ENCODE data around the gene PPP1R26.

Gene PPP1R26

DNA sequence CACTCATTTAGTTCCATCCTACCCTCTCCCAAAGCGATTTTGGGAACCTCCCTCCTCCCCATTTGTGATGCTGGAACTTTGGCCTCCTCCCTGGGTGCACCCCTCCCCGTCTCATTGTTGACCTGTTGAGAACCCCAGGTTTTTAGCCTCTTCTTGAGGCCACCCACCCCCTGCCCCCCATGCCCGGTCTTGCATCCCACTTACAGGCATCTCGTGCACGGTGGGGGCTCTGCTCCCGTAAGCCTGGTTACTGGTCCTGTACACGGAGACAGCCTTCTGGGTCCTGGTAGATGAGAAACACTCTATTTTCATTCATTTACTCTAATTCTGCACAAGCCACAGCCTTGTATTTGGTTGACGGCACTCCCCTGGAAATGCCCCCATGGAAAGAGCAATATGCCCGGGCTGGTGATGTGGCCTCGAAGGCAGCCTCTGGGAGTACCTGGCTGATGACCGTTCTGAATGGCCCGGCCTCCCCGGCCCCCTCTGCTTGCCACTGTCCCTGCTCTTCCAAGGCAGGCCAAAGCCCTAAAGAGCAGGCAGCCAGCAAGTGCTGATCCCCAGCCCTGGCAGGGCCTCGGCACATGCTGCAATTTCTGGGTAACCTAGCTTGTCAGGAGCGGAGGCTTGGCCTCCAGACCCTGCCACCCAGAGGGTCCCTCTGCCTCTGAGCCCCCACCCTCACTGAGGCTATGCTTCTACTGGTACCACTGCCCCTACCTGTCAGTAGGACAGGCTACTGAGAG lies 19.0 kb downstream of the PPP1R26 start:
- ATAC-seq (ENCODE audit: insufficient read depth, low read depth) (no peak), DNase-seq (no peak)
- Histone ChIP-seq H3K27ac (ENCODE audit: low read length) (no peak overlapping the region), H3K4me1 (ENCODE audit: insufficient read depth, low read length) (peaks cover 30% of the 10 kb centered on the region), H3K9me3 (ENCODE audit: insufficient read depth, low read length, severe bottlenecking) (no peaks in the 10 kb centered on the region), H3K27me3 (ENCODE audit: insufficient read depth, low read length, poor library complexity) (peaks cover 2% of the 10 kb centered on the region), H3K9ac (ENCODE audit: low read depth, low read length) (no peak overlapping the region), H3K4me3 (ENCODE audit: low read depth in 1 of 2, low read length in 2 of 2) (no peak overlapping the region), H3K79me2 (ENCODE audit: insufficient read depth, low read length) (peaks cover 24% of the 10 kb centered on the region), H4K20me1 (ENCODE audit: insufficient read depth, low read length) (peaks cover 32% of the 10 kb centered on the region), H3K4me2 (ENCODE audit: insufficient read depth, low read length) (no peak overlapping the region), H2AFZ (ENCODE audit: low read depth, low read length) (no peak overlapping the region), H3K36me3 (ENCODE audit: insufficient read depth, low read length) (peaks cover 20% of the 10 kb centered on the region)
- no peak for TF ChIP-seq EZH2 (IDR thresholded peaks at IDR 0.05; ENCODE audit: borderline replicate concordance, low read depth, low read length, severe bottlenecking)
- TF ChIP-seq, protein P1, sequence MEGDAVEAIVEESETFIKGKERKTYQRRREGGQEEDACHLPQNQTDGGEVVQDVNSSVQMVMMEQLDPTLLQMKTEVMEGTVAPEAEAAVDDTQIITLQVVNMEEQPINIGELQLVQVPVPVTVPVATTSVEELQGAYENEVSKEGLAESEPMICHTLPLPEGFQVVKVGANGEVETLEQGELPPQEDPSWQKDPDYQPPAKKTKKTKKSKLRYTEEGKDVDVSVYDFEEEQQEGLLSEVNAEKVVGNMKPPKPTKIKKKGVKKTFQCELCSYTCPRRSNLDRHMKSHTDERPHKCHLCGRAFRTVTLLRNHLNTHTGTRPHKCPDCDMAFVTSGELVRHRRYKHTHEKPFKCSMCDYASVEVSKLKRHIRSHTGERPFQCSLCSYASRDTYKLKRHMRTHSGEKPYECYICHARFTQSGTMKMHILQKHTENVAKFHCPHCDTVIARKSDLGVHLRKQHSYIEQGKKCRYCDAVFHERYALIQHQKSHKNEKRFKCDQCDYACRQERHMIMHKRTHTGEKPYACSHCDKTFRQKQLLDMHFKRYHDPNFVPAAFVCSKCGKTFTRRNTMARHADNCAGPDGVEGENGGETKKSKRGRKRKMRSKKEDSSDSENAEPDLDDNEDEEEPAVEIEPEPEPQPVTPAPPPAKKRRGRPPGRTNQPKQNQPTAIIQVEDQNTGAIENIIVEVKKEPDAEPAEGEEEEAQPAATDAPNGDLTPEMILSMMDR (IDR thresholded peaks at IDR 0.05; ENCODE audit: borderline replicate concordance, extremely low read depth, low read length, poor library complexity, severe bottlenecking), result no peak

DNA sequence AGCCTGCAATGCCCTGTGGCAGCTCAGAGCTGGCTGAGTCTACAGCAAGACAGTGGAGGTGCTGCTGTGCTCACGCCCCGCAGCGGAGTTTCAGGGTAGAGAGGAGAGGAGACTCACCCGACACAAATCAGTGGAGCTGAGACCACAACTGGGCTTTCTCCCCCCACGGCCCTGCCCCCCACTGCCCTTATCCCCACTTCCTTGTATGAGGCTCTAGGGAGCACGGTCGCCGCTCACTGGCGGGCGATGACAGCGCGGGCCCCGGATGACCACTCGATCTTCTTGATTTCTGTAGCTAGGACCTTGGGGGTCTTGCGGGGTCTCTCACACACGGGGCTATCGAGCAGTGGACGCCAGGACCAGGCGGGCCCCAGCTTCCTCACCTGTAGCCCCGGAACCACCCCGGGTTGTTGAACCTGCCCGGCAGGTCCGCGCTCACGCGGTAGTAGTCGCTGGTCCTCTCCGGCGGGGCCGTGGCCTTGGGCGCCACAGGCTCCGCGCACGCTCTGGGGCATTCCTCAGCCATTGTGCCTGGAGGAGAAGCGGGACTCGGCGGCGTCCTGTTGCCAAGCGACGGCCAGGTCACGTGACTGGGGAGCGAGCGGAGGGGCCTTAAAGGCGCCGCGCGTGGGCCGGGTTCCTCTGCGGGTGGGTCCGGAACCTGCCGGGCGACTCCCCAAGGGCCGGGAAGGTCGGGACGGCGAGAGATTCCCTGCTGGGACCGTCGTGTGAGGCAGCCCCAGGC lies 19.9 kb downstream of the PPP1R26 start:
- Histone ChIP-seq H3K79me2 (ENCODE audit: insufficient read depth, low read length) (peaks cover 24% of the 10 kb centered on the region), H3K36me3 (ENCODE audit: insufficient read depth, low read length) (peaks cover 30% of the 10 kb centered on the region), H3K4me2 (ENCODE audit: insufficient read depth, low read length) (peak overlapping the region; percentile 99), H4K20me1 (ENCODE audit: insufficient read depth, low read length) (peaks cover 42% of the 10 kb centered on the region), H3K4me3 (ENCODE audit: low read depth in 1 of 2, low read length in 2 of 2) (peak overlapping the region; percentile 76 to 93; a peak in 3 of 4 replicates), H2AFZ (ENCODE audit: low read depth, low read length) (peak overlapping the region; percentile 92), H3K9ac (ENCODE audit: low read depth, low read length) (peak overlapping the region; percentile 96), H3K9me3 (ENCODE audit: insufficient read depth, low read length, severe bottlenecking) (no peaks in the 10 kb centered on the region), H3K27ac (ENCODE audit: low read length) (peak overlapping the region; percentile 14; the same call in 1 of the 2 replicates), H3K27me3 (ENCODE audit: insufficient read depth, low read length, poor library complexity) (peaks cover 2% of the 10 kb centered on the region), H3K4me1 (ENCODE audit: insufficient read depth, low read length) (peaks cover 30% of the 10 kb centered on the region)
- DNase-seq, result peak; percentile 87
- TF ChIP-seq EZH2 (IDR thresholded peaks at IDR 0.05; ENCODE audit: borderline replicate concordance, low read depth, low read length, severe bottlenecking), result no peak
- TF ChIP-seq, protein P1 (IDR thresholded peaks at IDR 0.05; ENCODE audit: borderline replicate concordance, extremely low read depth, low read length, poor library complexity, severe bottlenecking), result no peak
- peak; percentile 68 for ATAC-seq (ENCODE audit: insufficient read depth, low read depth)

- no peaks in the 10 kb centered on the region for H3K9me3 ChIP-seq (ENCODE audit: insufficient read depth, low read length, severe bottlenecking)
- peak overlapping the region; percentile 92 for H2AFZ ChIP-seq (ENCODE audit: low read depth, low read length)
- ATAC-seq (ENCODE audit: insufficient read depth, low read depth) (peak; percentile 12; the same call in 2 of the 3 replicates), DNase-seq (no peak)
- H3K9ac ChIP-seq (ENCODE audit: low read depth, low read length), result peak overlapping the region; percentile 96
- peaks cover under 1% of the 10 kb centered on the region for H3K27me3 ChIP-seq (ENCODE audit: insufficient read depth, low read length, poor library complexity)
- peaks cover 24% of the 10 kb centered on the region for H3K79me2 ChIP-seq (ENCODE audit: insufficient read depth, low read length)
- peak overlapping the region; percentile 76 to 93; a peak in 3 of 4 replicates for H3K4me3 ChIP-seq (ENCODE audit: low read depth in 1 of 2, low read length in 2 of 2)
- peak overlapping the region; percentile 99 for H3K4me2 ChIP-seq (ENCODE audit: insufficient read depth, low read length)
- peaks cover 48% of the 10 kb centered on the region for H4K20me1 ChIP-seq (ENCODE audit: insufficient read depth, low read length)
- H3K27ac ChIP-seq (ENCODE audit: low read length), result peak overlapping the region; percentile 14; the same call in 1 of the 2 replicates
- H3K4me1 ChIP-seq (ENCODE audit: insufficient read depth, low read length), result peaks cover 30% of the 10 kb centered on the region
- no peak for TF ChIP-seq EZH2 (IDR thresholded peaks at IDR 0.05; ENCODE audit: borderline replicate concordance, low read depth, low read length, severe bottlenecking)
- TF ChIP-seq, protein P1 (IDR thresholded peaks at IDR 0.05; ENCODE audit: borderline replicate concordance, extremely low read depth, low read length, poor library complexity, severe bottlenecking), result no peak
- H3K36me3 ChIP-seq (ENCODE audit: insufficient read depth, low read length), result peaks cover 36% of the 10 kb centered on the region
Observed at GRCh38 chr9:135500071-135500524, 20.5 kb downstream of the PPP1R26 start.
